GM12878 (cell line): ENCODE data around the gene CREB3L1. TPM values are rescaled to one million over a fixed set of nuclear protein-coding genes. Genes with fewer than 3 reads are reported as not detected.

Source experiments
- ASH2L ChIP-seq: fragments of 300-600, 200-600 bp; sonication (generic); IDR thresholded peaks from 2 replicates; pipeline ENCODE4 v1.6.1; 2017; ENCODE audit warnings: low read depth, mild to moderate bottlenecking, borderline replicate concordance
- CREM ChIP-seq: IDR thresholded peaks from 2 replicates; pipeline ENCODE4 v1.6.1; 2014; ENCODE audit warnings: antibody characterized with exemption, low read depth
- E2F4 ChIP-seq: IDR thresholded peaks from 2 replicates; pipeline ENCODE4 v1.6.1; 2012; ENCODE audit warnings: low read depth, low read length, improper control_type of control experiment
- EED ChIP-seq: sonication (generic); IDR thresholded peaks from 2 replicates; pipeline ENCODE4 v1.6.1; 2016; ENCODE audit warnings: antibody characterized with exemption, low read depth
- GABPA ChIP-seq: IDR thresholded peaks from 2 replicates; pipeline ENCODE4 v1.6.1; 2014; ENCODE audit warnings: antibody characterized with exemption, low read depth, mild to moderate bottlenecking, inconsistent platforms
- KLF5 ChIP-seq: fragments of 450-650 bp; IDR thresholded peaks from 2 replicates; pipeline ENCODE4 v1.6.1; 2014; ENCODE audit warnings: mild to moderate bottlenecking; ENCODE audit not compliant: partially characterized antibody
- POLR2AphosphoS5 ChIP-seq: IDR thresholded peaks from 2 replicates; pipeline ENCODE4 v1.6.1; 2011; ENCODE audit warnings: mild to moderate bottlenecking, low read length, inconsistent platforms
- RB1 ChIP-seq: fragments of 450-650 bp; formaldehyde crosslinking; IDR thresholded peaks from 2 replicates; pipeline ENCODE4 v1.6.1; 2017; ENCODE audit warnings: mild to moderate bottlenecking, borderline replicate concordance
- RBBP5 ChIP-seq: fragments of 200-600 bp; sonication (generic); conservative IDR thresholded peaks from 2 replicates; pipeline ENCODE4 v1.6.1; 2016
- SIX5 ChIP-seq: IDR thresholded peaks from 2 replicates; pipeline ENCODE4 v1.6.1; 2011; ENCODE audit warnings: mild to moderate bottlenecking, low read depth, low read length, moderate library complexity; ENCODE audit not compliant: severe bottlenecking
- SKIL ChIP-seq: fragments of 450-650 bp; IDR thresholded peaks from 2 replicates; pipeline ENCODE4 v1.6.1; 2017; ENCODE audit warnings: mild to moderate bottlenecking, low read depth, inconsistent platforms; ENCODE audit not compliant: poor library complexity, severe bottlenecking
- ZNF207 ChIP-seq: fragments of 450-650 bp; IDR thresholded peaks from 2 replicates; pipeline ENCODE4 v1.6.1; 2014; ENCODE audit warnings: antibody characterized with exemption, mild to moderate bottlenecking, borderline replicate concordance
- polyA plus RNA-seq, 11 experiments: library from polyadenylated mRNA; depleted of rRNA in 4 of 11; unstranded in 6 of 11; stranded (reverse) in 5 of 11; fragments of >200 nt; fragmentation: Nextera tagmentation in 4 of 11; fragmentation: Illumina TruSeq in 1 of 11; extraction: Ambion mirVana in 4 of 11; extraction: Trizol in 1 of 11; gene quantifications; 1 replicate in 1 of 11; 2 replicates in 10 of 11; pipeline versions ENCODE4 v1.2.1 to v1.2.3, GENCODE V29; 2011 to 2016; ENCODE audit warnings: inconsistent platforms in 2 of 11, missing spikeins in 2 of 11, low read depth in 1 of 11
- total RNA-seq, 4 experiments: library from RNA; depleted of rRNA in 3 of 4; stranded (reverse); fragments of >200 nt in 3 of 4; fragmentation: Illumina TruSeq in 1 of 4; extraction: Trizol in 1 of 4; gene quantifications; 2 replicates each; pipeline versions ENCODE4 v1.2.1 to v1.2.3, GENCODE V29; 2013 to 2021
- TF ChIP-seq, protein P1 (sequence below): fragments of 150-350 bp; IDR thresholded peaks from 2 replicates; pipeline ENCODE4 v1.6.1; 2014; ENCODE audit warnings: mild to moderate bottlenecking, low read depth, low read length
- TF ChIP-seq, protein P2 (sequence below): fragments of 450-650 bp; formaldehyde crosslinking; IDR thresholded peaks from 2 replicates; pipeline ENCODE4 v1.4.0; 2020; ENCODE audit warnings: mild to moderate bottlenecking, moderate library complexity
- TF ChIP-seq, protein P3 (sequence below): IDR thresholded peaks from 2 replicates; pipeline ENCODE4 v1.6.1; 2012; ENCODE audit warnings: low read length, inconsistent platforms
- TF ChIP-seq, protein P4 (sequence below): IDR thresholded peaks from 2 replicates; pipeline ENCODE4 v1.6.1; 2011; ENCODE audit warnings: borderline replicate concordance, low read depth, mild to moderate bottlenecking, moderate library complexity, low read length; ENCODE audit not compliant: insufficient read depth, poor library complexity, severe bottlenecking

Gene CREB3L1
- total and polyA plus RNA-seq, 10 of the 15 experiments (the other 5 are each of a cell fraction or from before 2014, with no cell fraction given) = 0.03 to 1.4 (median 0.22) TPM

- TF ChIP-seq, protein P1, sequence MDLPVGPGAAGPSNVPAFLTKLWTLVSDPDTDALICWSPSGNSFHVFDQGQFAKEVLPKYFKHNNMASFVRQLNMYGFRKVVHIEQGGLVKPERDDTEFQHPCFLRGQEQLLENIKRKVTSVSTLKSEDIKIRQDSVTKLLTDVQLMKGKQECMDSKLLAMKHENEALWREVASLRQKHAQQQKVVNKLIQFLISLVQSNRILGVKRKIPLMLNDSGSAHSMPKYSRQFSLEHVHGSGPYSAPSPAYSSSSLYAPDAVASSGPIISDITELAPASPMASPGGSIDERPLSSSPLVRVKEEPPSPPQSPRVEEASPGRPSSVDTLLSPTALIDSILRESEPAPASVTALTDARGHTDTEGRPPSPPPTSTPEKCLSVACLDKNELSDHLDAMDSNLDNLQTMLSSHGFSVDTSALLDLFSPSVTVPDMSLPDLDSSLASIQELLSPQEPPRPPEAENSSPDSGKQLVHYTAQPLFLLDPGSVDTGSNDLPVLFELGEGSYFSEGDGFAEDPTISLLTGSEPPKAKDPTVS = no peak
- peak; percentile 83 for TF ChIP-seq POLR2AphosphoS5
- TF ChIP-seq KLF5 = peak; percentile 64
- TF ChIP-seq, protein P2, sequence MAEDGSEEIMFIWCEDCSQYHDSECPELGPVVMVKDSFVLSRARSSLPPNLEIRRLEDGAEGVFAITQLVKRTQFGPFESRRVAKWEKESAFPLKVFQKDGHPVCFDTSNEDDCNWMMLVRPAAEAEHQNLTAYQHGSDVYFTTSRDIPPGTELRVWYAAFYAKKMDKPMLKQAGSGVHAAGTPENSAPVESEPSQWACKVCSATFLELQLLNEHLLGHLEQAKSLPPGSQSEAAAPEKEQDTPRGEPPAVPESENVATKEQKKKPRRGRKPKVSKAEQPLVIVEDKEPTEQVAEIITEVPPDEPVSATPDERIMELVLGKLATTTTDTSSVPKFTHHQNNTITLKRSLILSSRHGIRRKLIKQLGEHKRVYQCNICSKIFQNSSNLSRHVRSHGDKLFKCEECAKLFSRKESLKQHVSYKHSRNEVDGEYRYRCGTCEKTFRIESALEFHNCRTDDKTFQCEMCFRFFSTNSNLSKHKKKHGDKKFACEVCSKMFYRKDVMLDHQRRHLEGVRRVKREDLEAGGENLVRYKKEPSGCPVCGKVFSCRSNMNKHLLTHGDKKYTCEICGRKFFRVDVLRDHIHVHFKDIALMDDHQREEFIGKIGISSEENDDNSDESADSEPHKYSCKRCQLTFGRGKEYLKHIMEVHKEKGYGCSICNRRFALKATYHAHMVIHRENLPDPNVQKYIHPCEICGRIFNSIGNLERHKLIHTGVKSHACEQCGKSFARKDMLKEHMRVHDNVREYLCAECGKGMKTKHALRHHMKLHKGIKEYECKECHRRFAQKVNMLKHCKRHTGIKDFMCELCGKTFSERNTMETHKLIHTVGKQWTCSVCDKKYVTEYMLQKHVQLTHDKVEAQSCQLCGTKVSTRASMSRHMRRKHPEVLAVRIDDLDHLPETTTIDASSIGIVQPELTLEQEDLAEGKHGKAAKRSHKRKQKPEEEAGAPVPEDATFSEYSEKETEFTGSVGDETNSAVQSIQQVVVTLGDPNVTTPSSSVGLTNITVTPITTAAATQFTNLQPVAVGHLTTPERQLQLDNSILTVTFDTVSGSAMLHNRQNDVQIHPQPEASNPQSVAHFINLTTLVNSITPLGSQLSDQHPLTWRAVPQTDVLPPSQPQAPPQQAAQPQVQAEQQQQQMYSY (CRISPR knock-in tag) = no peak
- no peak for TF ChIP-seq GABPA
- TF ChIP-seq RB1 = no peak
- TF ChIP-seq SIX5 = no peak
- TF ChIP-seq E2F4 = no peak
- peak; percentile 48; the same call in 1 of the 2 replicates for TF ChIP-seq CREM
- no peak for TF ChIP-seq ZNF207
- TF ChIP-seq, protein P3, sequence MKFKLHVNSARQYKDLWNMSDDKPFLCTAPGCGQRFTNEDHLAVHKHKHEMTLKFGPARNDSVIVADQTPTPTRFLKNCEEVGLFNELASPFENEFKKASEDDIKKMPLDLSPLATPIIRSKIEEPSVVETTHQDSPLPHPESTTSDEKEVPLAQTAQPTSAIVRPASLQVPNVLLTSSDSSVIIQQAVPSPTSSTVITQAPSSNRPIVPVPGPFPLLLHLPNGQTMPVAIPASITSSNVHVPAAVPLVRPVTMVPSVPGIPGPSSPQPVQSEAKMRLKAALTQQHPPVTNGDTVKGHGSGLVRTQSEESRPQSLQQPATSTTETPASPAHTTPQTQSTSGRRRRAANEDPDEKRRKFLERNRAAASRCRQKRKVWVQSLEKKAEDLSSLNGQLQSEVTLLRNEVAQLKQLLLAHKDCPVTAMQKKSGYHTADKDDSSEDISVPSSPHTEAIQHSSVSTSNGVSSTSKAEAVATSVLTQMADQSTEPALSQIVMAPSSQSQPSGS = no peak
- TF ChIP-seq, protein P4, sequence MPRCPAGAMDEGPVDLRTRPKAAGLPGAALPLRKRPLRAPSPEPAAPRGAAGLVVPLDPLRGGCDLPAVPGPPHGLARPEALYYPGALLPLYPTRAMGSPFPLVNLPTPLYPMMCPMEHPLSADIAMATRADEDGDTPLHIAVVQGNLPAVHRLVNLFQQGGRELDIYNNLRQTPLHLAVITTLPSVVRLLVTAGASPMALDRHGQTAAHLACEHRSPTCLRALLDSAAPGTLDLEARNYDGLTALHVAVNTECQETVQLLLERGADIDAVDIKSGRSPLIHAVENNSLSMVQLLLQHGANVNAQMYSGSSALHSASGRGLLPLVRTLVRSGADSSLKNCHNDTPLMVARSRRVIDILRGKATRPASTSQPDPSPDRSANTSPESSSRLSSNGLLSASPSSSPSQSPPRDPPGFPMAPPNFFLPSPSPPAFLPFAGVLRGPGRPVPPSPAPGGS = no peak
- TF ChIP-seq RBBP5 = no peak
- TF ChIP-seq SKIL = no peak
- no peak for TF ChIP-seq ASH2L
- TF ChIP-seq EED = peak; percentile 86
These were observed 84.1 kb downstream of the CREB3L1 start (continued) for GRCh38 chr11:46361283-46362155.
